GM19099 (cell line): ENCODE results near the gene PRR16.

Experiments used
- POLR2A ChIP-seq: IDR thresholded peaks from 3 replicates; pipeline ENCODE4 v1.6.1; 2011; ENCODE audit warnings: low read depth; ENCODE audit not compliant: insufficient read length; ENCODE audit errors: extremely low read depth

The PRR16 gene

GRCh38 chr5:120463991-120464626 is at the start of gene PRR16:
TSS of gene PRR16 (plus strand) at chr5:120464300.
- TF ChIP-seq POLR2A, result no peak

DNA sequence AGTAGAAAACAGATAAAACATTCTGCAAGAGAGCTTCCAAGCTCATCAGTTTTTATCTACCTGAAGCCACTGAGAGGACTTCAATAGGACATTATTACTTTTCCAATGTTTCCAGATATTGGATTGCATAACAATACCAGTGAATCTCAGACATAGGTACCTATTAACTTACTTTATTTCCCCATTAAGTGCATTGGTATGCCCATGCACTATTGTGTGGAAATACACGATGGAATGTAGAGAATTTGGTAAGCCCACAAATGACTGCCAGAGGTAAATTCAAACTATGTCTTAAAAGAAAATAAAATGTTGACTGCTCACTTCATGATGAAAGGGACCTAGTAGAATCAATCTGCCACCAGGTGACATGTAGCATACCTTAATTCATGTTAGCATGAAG is 48.1 kb upstream of the PRR16 start:
- no peak for TF ChIP-seq POLR2A

DNA sequence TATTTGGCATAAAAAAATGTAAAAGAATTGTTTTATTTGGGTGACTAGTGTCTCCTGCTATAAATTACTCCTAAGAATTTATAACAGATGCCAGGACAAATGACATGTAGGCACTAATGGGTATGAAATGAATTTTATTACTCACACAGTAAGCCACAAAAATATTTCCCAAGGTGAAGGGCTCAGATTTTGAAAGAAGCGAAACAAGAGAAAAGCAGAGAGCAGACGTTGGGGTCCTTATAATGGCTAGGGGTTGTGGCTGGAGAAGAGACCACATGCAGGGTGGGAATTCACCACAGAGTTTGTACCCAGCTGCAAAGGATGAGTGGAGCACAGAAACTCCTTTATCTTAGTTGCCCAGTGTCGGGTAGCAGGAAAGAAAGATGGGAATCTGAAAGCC is 45.0 kb upstream of the PRR16 start:
- TF ChIP-seq POLR2A, result no peak

DNA sequence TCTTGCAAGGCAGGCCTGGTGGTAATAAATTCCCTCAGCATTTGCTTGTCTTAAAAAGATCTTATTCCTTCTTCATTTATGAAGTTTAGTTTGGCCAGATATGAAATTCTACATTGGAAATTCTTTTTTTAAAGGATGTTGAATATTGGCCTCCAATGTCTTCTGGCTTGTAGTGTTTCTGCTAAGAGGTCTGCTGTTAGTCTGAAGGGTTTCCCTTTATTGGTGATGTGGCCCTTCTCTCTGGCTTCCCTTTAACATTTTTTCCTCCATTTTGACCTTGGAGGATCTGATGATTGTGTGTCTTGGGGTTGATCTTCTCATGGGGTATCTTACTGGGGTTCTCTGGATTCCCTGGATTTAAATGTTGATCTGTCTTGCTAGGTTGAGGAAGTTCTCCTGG is 33.5 kb upstream of the PRR16 start:
- TF ChIP-seq POLR2A, result no peak

DNA sequence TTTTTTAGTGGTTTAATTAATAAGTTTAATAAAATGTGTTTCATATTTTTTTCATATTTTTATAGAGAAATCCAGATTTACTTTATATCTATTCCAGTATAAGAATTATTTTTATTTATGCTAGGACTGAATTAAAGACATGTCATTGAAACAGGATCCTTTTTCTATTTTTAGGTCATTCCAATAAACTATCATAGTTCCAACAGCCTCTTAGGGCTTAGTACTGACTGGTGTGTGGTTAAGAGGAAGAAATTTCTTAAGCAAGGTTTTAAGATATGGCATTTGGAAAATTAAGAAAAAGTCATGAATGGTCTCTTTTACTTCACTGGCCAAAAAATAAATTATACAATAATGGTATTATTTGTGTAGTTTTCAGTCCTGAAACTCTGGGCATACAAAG is 31.2 kb upstream of the PRR16 start:
- no peak for TF ChIP-seq POLR2A

DNA sequence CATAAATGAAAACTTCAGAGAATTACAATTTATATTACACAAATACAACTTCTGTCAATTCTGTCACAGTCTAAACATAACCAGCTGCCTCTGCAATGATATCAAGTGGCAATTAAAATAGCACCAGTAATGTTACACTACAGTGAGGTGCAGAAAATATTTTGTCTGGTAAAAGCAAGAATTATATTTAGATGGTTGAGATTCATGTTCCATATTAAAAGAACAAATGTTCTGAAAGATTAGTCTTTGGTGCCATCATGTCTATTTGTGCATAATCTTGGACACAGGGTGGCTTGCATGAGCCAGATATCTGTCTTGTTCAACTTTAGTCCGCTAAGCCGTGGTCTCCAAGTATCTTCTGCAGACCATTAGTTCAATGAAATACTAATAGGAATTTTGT is 29.0 kb upstream of the PRR16 start:
- TF ChIP-seq POLR2A, result no peak

GRCh38 chr5:120436996-120437395 is 27.1 kb upstream of the PRR16 start:
- TF ChIP-seq POLR2A, result no peak

DNA sequence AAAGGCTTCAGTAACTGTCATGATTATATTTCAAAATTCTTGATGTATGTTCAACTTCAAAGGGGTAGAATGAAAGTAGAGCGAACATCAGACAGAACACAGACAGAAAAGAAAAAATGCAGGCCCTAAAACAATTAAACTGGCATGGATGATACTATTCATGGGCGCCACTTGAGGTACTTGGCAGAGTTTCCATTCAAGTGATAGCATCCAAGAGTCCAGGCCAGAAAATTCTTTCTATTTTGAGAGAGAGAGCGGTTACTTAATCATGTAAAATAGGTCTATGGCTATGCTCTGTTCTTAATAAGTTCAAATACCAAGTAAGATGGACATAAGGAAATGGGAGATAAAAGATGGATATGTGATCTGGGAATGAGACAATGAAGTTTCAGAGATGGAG is 21.4 kb upstream of the PRR16 start:
- TF ChIP-seq POLR2A, result no peak

DNA sequence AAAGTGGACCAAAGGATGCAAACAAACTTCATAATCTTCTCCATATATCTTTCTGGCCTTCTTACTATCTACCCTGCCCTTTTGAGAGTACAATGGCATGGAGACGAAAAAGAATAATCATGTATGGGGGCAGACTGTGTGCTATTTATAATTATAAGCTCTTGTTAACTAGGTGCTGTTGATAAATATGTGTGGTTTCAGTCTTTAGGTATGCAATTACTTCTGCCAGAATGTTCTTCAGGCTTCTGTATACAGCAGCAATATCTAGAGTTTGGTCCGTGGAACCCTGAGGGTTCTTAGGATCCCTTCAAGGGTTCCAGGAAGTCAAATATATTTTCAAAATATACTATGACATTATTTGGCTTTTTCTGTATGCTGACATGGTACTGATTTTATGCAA is 20.5 kb upstream of the PRR16 start:
- no peak for TF ChIP-seq POLR2A

GRCh38 chr5:120446068-120446492 is 18.0 kb upstream of the PRR16 start:
- TF ChIP-seq POLR2A, result no peak

GRCh38 chr5:120446901-120447300 is 17.2 kb upstream of the PRR16 start:
- TF ChIP-seq POLR2A, result no peak

DNA sequence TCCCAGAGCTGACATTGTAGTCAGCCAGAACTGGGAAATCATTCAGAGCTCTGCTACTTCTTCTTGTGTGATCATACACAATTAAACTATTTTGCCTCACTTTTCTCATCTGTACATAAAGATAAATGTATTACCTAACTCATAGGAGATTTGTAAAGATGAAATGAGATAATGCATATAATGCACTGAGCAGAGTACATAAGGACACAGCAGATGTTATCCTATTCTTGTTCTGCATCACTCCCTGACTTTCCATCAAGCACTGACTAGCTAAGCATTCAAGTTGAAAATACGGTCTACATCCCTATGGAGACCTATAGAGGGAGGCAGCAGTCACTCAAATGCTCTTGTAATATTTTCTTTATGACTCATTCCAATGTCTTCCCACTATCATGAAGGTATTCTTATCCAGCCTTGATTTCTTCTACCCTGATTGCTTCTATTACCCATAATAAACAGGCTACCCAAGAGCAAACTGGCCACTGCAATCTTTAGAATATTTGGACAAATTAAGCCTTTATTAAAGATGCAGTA is 16.3 kb upstream of the PRR16 start:
- TF ChIP-seq POLR2A, result no peak

- TF ChIP-seq POLR2A, result no peak
Measured at GRCh38 chr5:120449501-120449900, 14.6 kb upstream of the PRR16 start.

DNA sequence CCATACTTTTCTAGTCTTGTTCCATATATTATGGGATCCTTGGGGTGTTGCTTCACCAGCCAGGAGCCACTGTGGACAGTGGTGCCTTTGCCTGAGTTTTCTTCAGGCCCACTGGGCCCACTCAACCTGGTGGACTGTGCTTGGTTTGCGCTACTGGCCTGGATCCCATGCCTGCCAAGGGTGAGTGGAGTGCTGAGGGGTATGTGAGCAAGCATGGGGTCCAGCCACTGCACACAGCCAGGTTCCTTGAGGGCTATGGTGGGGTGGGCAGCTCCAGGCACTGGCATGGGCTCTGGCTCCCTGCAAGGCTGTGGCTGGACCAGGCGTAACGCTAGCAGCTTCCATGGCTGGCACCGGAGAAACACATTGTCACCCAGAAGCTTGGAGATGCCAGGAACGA is 13.2 kb upstream of the PRR16 start:
- no peak for TF ChIP-seq POLR2A

GRCh38 chr5:120451445-120451844 is 12.7 kb upstream of the PRR16 start:
- TF ChIP-seq POLR2A, result no peak

DNA sequence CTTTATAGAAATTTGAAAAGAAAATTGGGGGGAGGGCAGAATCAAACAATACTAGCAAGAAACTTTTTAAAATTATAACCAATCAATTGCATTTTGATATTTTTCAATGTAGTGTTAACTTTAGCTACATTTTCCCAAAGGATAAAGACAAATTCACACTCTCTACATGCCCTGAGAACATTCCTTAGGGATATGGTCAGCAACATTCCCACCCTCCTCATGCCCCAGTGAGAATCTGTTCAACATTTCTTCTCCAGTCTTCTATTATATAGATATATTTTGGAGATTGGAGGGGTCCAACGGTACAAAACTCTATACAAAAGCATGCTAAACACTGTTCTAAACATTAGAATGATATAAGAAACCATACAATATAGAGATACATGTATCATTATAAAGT is 11.6 kb upstream of the PRR16 start:
- TF ChIP-seq POLR2A, result no peak
